Stimulated activated CD8-positive, alpha-beta memory T cell treated with anti-CD3 and anti-CD28 coated beads, Interleukin-7, amount 100 ng/mL, for 48 hours (primary cell): ENCODE measurements around the gene ATCAY.
"Not testable (repeated sequence)": the region's sequence is repeated elsewhere in the genome, so short reads cannot be mapped to it uniquely, and the experiment has no call there.

Experiments used
- DNase-seq, 2 donors: peaks; one replicate each; pipeline ENCODE4 v3.0.0-alpha.2; 2020; ENCODE audit warnings: low read depth in 1 of 2; ENCODE audit errors: extremely low read depth in 1 of 2

The ATCAY gene

DNA sequence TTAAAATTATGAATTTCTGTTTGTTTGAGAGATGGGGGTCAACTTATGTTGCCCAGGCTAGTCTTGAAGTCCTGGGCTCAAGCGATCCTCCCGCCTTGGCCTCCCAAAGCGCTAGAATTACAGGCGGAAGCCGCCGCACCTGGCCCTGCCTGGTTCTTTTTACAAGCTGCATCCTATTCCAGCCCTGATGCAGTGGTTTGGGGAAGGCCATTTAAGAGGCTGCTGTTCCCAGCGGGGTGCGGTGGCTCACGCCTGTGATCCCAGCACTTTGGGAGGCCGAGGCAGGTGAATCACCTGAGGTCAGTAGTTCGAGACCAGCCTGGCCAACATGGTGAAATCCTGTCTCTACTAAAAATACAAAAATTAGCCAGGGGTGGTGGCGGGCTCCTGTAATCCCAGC lies 87.5 kb downstream of the ATCAY start:
- DNase-seq = not testable (repeated sequence)

GRCh38 chr19:3968556-3969434 lies 88.3 kb downstream of the ATCAY start:
- no peak for DNase-seq

GRCh38 chr19:3969435-3970312 lies 89.2 kb downstream of the ATCAY start:
- DNase-seq = no peak

- no peak for DNase-seq
These were observed 89.9 kb downstream of the ATCAY start for GRCh38 chr19:3970313-3970807.

- DNase-seq = peak; percentile 91 to 94
These were observed 90.5 kb downstream of the ATCAY start, which contains the start of gene DAPK3 for GRCh38 chr19:3970808-3971598. Gene DAPK3, minus strand, starts transcription at chr19:3971099. Its CDS starts 1,364 bp downstream, at chr19:3969735.

DNA sequence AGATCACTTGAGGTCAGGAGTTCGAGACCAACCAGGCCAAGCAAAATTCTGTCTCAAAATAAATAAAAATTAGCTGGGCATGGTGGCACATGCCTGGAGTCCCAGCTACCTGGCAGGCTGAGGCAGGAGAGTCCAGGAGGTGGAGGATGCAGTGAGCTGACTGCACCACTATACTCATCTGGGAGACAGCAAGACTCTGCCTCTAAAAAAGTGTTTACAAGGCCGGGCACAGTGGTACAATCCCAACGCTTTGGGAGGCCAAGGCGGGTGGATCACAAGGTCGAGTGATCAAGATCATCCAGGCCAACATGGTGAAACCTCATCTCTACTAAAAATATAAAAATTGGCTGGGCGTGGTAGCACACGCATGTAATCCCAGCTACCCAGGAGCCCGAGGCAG lies 94.7 kb downstream of the ATCAY start:
- no peak for DNase-seq

DNA sequence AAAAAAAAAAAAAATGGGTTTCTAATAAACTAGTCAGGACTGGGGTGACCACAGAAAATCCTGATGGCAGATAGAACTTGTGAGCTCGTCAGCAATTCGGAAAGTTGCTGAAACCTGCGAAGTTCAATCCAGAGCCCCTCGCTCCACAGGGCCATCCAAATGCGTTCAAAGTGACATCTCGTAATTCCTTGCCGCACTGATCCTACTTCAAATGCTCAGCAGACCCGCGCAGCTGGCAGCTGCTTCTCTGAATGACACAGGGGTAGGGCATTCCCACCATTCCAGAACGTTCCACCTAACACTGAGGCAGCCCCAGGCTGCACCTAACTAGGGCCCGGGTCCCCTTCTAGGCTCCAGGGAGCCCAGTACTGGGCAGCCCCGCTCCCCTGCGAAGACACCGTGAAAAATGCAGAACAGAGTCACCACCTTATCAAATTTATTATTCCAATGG lies 95.2 kb downstream of the ATCAY start:
- DNase-seq = no peak

DNA sequence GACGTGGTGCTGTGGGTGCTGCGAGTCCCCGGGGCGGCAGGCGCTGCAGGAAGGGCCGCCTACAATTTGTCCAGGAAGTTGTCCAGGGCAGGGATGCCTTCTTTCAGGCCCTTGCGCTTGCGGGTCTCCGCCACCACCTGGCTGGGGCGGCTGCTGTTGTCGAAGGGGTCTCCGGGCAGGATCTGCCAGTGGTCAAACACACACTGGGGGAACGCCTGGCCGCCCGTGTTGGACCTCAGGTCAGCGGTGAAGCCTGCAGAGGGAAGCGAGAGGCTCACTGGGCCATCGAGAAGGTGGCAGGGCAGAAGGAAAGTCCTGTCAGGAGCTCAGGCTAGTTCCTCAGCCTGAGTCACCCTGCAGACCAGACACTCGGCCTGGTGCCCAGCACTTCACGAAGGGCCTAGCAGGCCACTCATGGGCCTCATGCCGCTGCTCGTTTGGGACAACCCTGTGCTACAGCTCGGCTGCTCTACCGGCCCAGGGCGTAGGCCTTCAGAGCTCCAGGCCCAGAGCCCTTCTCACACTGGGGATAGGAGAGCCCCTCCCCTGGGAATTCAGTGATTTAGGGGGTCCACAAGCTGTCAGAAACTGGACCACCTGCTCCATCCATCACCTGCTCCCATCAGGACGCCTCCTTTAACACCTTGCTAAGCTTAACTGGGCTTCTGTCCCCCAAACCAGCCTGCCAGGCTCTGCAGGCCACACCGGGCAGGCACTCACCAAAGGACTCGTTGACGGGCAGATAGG lies 96.2 kb downstream of the ATCAY start:
- DNase-seq = no peak
